ENCODE measurements around the gene FAM222A. TPM values are rescaled to one million over a fixed set of nuclear protein-coding genes. Genes with fewer than 3 reads are reported as not detected.

FAM222A gene
- total RNA-seq, 1 experiment from 2014 or later = 5.5 TPM

- CTCF ChIA-PET = interaction anchor here (0.6 kb wide), 1 partner anchor 331 kb away, joined by 3 read pairs; the partner anchor contains the start of gene UBE3B
- Histone ChIP-seq H3K36me3 (ENCODE audit: insufficient read depth, low read length, poor library complexity, severe bottlenecking) (no peaks in the 10 kb centered on the region), H3K9me3 (ENCODE audit: low read depth, low read length, poor library complexity, severe bottlenecking) (no peaks in the 10 kb centered on the region), H3K4me1 (ENCODE audit: insufficient read depth, low read length, poor library complexity, severe bottlenecking) (no peaks in the 10 kb centered on the region), H3K27ac (ENCODE audit: low read depth, low read length, poor library complexity, severe bottlenecking) (no peak overlapping the region), H3K27me3 (replicated peaks; ENCODE audit: insufficient read depth, low read depth, low read length, poor library complexity) (no peaks in the 10 kb centered on the region), H3K4me3 (ENCODE audit: low read depth, low read length, poor library complexity, severe bottlenecking) (no peak overlapping the region)
- intact Hi-C loops (cut with micrococcal nuclease; ENCODE audit: unreplicated experiment) = no loop called here
- no TSS peak for BruUV-seq (replicated peaks)
- POLR2A ChIA-PET (ENCODE audit: low non-redundant PET) = no interaction called here
- no peak for DNase-seq (ENCODE audit: low spot score)
- TF ChIP-seq, protein P1, sequence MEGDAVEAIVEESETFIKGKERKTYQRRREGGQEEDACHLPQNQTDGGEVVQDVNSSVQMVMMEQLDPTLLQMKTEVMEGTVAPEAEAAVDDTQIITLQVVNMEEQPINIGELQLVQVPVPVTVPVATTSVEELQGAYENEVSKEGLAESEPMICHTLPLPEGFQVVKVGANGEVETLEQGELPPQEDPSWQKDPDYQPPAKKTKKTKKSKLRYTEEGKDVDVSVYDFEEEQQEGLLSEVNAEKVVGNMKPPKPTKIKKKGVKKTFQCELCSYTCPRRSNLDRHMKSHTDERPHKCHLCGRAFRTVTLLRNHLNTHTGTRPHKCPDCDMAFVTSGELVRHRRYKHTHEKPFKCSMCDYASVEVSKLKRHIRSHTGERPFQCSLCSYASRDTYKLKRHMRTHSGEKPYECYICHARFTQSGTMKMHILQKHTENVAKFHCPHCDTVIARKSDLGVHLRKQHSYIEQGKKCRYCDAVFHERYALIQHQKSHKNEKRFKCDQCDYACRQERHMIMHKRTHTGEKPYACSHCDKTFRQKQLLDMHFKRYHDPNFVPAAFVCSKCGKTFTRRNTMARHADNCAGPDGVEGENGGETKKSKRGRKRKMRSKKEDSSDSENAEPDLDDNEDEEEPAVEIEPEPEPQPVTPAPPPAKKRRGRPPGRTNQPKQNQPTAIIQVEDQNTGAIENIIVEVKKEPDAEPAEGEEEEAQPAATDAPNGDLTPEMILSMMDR (conservative IDR thresholded peaks at IDR 0.05; ENCODE audit: low read depth, low read length) = no peak
- no peak for TF ChIP-seq EZH2 (IDR thresholded peaks at IDR 0.05; ENCODE audit: borderline replicate concordance, low read depth, low read length, poor library complexity, severe bottlenecking)
Observed at GRCh38 chr12:109807954-109808643, 94.5 kb downstream of the FAM222A start.

DNA sequence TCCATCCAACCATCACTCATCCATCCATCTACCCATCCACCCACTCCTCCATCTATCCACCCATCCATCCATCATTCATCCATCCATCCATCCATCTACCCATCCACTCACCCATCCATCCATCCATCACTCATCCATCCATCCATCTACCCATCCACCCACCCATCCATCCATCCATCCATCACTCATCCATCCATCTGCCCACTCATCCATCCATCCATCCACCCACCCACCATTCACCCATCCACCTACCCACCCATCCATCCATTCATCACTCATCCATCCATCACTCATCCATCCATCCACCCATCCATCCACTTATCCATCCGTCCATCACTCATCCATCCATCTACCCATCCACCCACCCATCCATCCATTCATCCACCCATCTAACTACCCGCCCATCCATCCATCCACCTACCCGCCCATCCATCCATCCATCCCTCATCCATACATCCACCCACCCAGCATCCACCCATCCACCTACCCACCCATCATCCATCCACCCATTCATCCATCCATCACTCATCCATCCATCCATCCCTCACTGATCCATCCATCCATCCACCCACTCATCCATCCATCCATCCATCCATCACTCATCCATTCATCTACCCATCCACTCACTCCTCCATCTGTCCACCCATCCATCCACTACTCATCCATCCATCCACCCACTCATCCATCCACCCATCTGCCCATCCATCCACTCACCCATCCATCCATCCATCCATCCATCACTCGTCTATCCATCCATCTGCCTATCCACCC, 95.4 kb downstream of the FAM222A start:
- H3K27ac ChIP-seq (ENCODE audit: low read depth, low read length, poor library complexity, severe bottlenecking) = no peak overlapping the region
- CTCF ChIA-PET = no interaction called here
- BruUV-seq (replicated peaks) = no TSS peak

GRCh38 chr12:109810954-109811623, 97.5 kb downstream of the FAM222A start:
- no peak overlapping the region for H3K27ac ChIP-seq (ENCODE audit: low read depth, low read length, poor library complexity, severe bottlenecking)
- H3K9me3 ChIP-seq (ENCODE audit: low read depth, low read length, poor library complexity, severe bottlenecking) = no peaks in the 10 kb centered on the region
- H3K4me1 ChIP-seq (ENCODE audit: insufficient read depth, low read length, poor library complexity, severe bottlenecking) = no peaks in the 10 kb centered on the region
- no peaks in the 10 kb centered on the region for H3K27me3 ChIP-seq (replicated peaks; ENCODE audit: insufficient read depth, low read depth, low read length, poor library complexity)
- BruUV-seq (replicated peaks) = no TSS peak
- no peak overlapping the region for H3K4me3 ChIP-seq (ENCODE audit: low read depth, low read length, poor library complexity, severe bottlenecking)
- POLR2A ChIA-PET (ENCODE audit: low non-redundant PET) = no interaction called here
- H3K36me3 ChIP-seq (ENCODE audit: insufficient read depth, low read length, poor library complexity, severe bottlenecking) = no peaks in the 10 kb centered on the region
- TF ChIP-seq, protein P1 (conservative IDR thresholded peaks at IDR 0.05; ENCODE audit: low read depth, low read length) = no peak
- TF ChIP-seq EZH2 (IDR thresholded peaks at IDR 0.05; ENCODE audit: borderline replicate concordance, low read depth, low read length, poor library complexity, severe bottlenecking) = no peak
- CTCF ChIA-PET = no interaction called here
- intact Hi-C loops (cut with micrococcal nuclease; ENCODE audit: unreplicated experiment) = no loop called here
- DNase-seq (ENCODE audit: low spot score) = no peak

More for the DNA sequence above, 95.4 kb downstream of the FAM222A start:
- Histone ChIP-seq H3K4me1 (ENCODE audit: insufficient read depth, low read length, poor library complexity, severe bottlenecking) (no peaks in the 10 kb centered on the region), H3K4me3 (ENCODE audit: low read depth, low read length, poor library complexity, severe bottlenecking) (no peak overlapping the region), H3K27me3 (replicated peaks; ENCODE audit: insufficient read depth, low read depth, low read length, poor library complexity) (no peaks in the 10 kb centered on the region), H3K36me3 (ENCODE audit: insufficient read depth, low read length, poor library complexity, severe bottlenecking) (no peaks in the 10 kb centered on the region), H3K9me3 (ENCODE audit: low read depth, low read length, poor library complexity, severe bottlenecking) (no peaks in the 10 kb centered on the region)
- no peak for TF ChIP-seq EZH2 (IDR thresholded peaks at IDR 0.05; ENCODE audit: borderline replicate concordance, low read depth, low read length, poor library complexity, severe bottlenecking)
- DNase-seq (ENCODE audit: low spot score) = no peak
- POLR2A ChIA-PET (ENCODE audit: low non-redundant PET) = no interaction called here
- intact Hi-C loops (cut with micrococcal nuclease; ENCODE audit: unreplicated experiment) = no loop called here
